ENCODE data around the gene SLC27A6. TPM values are rescaled to one million over a fixed set of nuclear protein-coding genes. Genes with fewer than 3 reads are reported as not detected.

The SLC27A6 gene
- total RNA-seq, 6 donors from 2014 or later, result 0.30 to 2.7 (median 0.40) TPM; not detected in 1

GRCh38 chr5:129063483-129064113 lies 98.3 kb downstream of the SLC27A6 start:
- no peaks in the 10 kb centered on the region for H3K9me3 ChIP-seq
- H3K36me3 ChIP-seq, result no peaks in the 10 kb centered on the region
- H3K27me3 ChIP-seq, result no peaks in the 10 kb centered on the region
- DNase-seq (no peak), ATAC-seq (ENCODE audit: low FRiP score in 2 of 2) (no peak)
- no peaks in the 10 kb centered on the region for H3K4me1 ChIP-seq
- no peak overlapping the region for H3K4me3 ChIP-seq
- TF ChIP-seq POLR2AphosphoS5 (IDR thresholded peaks at IDR 0.05) (no peak), EP300 (IDR thresholded peaks at IDR 0.05) (no peak)
- 71 to 91% methylated on average over 1 of the region's 1 CpG for WGBS, 2 donors
- no peak overlapping the region for H3K27ac ChIP-seq

GRCh38 chr5:129065721-129066120 lies 100.4 kb downstream of the SLC27A6 start:
- H3K27ac ChIP-seq, result no peak overlapping the region
- no peaks in the 10 kb centered on the region for H3K36me3 ChIP-seq
- no peaks in the 10 kb centered on the region for H3K27me3 ChIP-seq
- ATAC-seq (ENCODE audit: low FRiP score in 2 of 2) (no peak), DNase-seq (no peak)
- TF ChIP-seq CTCF (IDR thresholded peaks at IDR 0.05) (no peak), POLR2A (IDR thresholded peaks at IDR 0.05) (no peak), POLR2AphosphoS5 (IDR thresholded peaks at IDR 0.05) (no peak), EP300 (IDR thresholded peaks at IDR 0.05) (no peak)
- 90 to 91% methylated on average over 2 of the region's 2 CpGs for WGBS, 2 donors
- no peaks in the 10 kb centered on the region for H3K9me3 ChIP-seq
- no peaks in the 10 kb centered on the region for H3K4me1 ChIP-seq
- no peak overlapping the region for H3K4me3 ChIP-seq

- H3K27me3 ChIP-seq, result no peaks in the 10 kb centered on the region
- H3K27ac ChIP-seq, result no peak overlapping the region
- TF ChIP-seq POLR2A (IDR thresholded peaks at IDR 0.05), result no peak
- no peak for TF ChIP-seq EP300 (IDR thresholded peaks at IDR 0.05)
- no peak for TF ChIP-seq POLR2AphosphoS5 (IDR thresholded peaks at IDR 0.05)
- TF ChIP-seq CTCF (IDR thresholded peaks at IDR 0.05), result no peak
- no peaks in the 10 kb centered on the region for H3K9me3 ChIP-seq
- H3K36me3 ChIP-seq, result no peaks in the 10 kb centered on the region
- H3K4me1 ChIP-seq, result no peaks in the 10 kb centered on the region
- no peak overlapping the region for H3K4me3 ChIP-seq
- ATAC-seq (ENCODE audit: low FRiP score in 2 of 2), result no peak
- DNase-seq, result no peak
Measured at GRCh38 chr5:129067745-129068144, 102.5 kb downstream of the SLC27A6 start.

GRCh38 chr5:129069292-129069691 lies 104.0 kb downstream of the SLC27A6 start:
- no peaks in the 10 kb centered on the region for H3K9me3 ChIP-seq
- 84 to 91% methylated on average over 2 of the region's 2 CpGs for WGBS, 2 donors
- TF ChIP-seq POLR2AphosphoS5 (IDR thresholded peaks at IDR 0.05), result no peak
- TF ChIP-seq EP300 (IDR thresholded peaks at IDR 0.05), result no peak
- TF ChIP-seq POLR2A (IDR thresholded peaks at IDR 0.05), result no peak
- TF ChIP-seq CTCF (IDR thresholded peaks at IDR 0.05), result no peak
- H3K4me3 ChIP-seq, result no peak overlapping the region
- no peak for DNase-seq
- H3K4me1 ChIP-seq, result no peaks in the 10 kb centered on the region
- no peaks in the 10 kb centered on the region for H3K36me3 ChIP-seq
- no peaks in the 10 kb centered on the region for H3K27me3 ChIP-seq
- H3K27ac ChIP-seq, result no peak overlapping the region
- ATAC-seq (ENCODE audit: low FRiP score in 2 of 2), result no peak

GRCh38 chr5:129073111-129073510 lies 107.8 kb downstream of the SLC27A6 start:
- TF ChIP-seq EP300 (IDR thresholded peaks at IDR 0.05) (no peak), CTCF (IDR thresholded peaks at IDR 0.05) (no peak), POLR2A (IDR thresholded peaks at IDR 0.05) (no peak), POLR2AphosphoS5 (IDR thresholded peaks at IDR 0.05) (no peak)
- no peaks in the 10 kb centered on the region for H3K27me3 ChIP-seq
- H3K9me3 ChIP-seq, result no peaks in the 10 kb centered on the region
- DNase-seq (no peak), ATAC-seq (ENCODE audit: low FRiP score in 2 of 2) (no peak)
- 72% methylated on average over 3 of the region's 3 CpGs for WGBS, 2 donors
- no peak overlapping the region for H3K27ac ChIP-seq
- H3K4me1 ChIP-seq, result no peaks in the 10 kb centered on the region
- no peaks in the 10 kb centered on the region for H3K36me3 ChIP-seq
- H3K4me3 ChIP-seq, result no peak overlapping the region

Measured in upper lobe of left lung (tissue), 6 donors.